ENCODE results near the gene HOXD11.
A peak's percentile ranks its signal among the peaks of the same experiment; 100 is the strongest.

HOXD11 gene

DNA sequence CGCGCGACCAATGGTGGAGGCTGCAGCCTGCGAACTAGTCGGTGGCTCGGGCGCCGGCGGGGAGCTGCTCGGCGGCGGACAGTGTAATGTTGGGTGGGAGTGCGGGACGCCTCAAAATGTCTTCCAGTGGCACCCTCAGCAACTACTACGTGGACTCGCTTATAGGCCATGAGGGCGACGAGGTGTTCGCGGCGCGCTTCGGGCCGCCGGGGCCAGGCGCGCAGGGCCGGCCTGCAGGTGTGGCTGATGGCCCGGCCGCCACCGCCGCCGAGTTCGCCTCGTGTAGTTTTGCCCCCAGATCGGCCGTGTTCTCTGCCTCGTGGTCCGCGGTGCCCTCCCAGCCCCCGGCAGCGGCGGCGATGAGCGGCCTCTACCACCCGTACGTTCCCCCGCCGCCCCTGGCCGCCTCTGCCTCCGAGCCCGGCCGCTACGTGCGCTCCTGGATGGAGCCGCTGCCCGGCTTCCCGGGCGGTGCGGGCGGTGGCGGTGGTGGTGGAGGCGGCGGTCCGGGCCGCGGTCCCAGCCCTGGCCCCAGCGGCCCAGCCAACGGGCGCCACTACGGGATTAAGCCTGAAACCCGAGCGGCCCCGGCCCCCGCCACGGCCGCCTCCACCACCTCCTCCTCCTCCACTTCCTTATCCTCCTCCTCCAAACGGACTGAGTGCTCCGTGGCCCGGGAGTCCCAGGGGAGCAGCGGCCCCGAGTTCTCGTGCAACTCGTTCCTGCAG is 15.8 kb downstream of the HOXD11 start, which contains the start of gene HOXD9:
TSS of gene HOXD9 (plus strand) at position 37 of the 728 bp plus-strand sequence. CDS start at position 87, 50 bp downstream.
- DNase-seq = no peak

DNA sequence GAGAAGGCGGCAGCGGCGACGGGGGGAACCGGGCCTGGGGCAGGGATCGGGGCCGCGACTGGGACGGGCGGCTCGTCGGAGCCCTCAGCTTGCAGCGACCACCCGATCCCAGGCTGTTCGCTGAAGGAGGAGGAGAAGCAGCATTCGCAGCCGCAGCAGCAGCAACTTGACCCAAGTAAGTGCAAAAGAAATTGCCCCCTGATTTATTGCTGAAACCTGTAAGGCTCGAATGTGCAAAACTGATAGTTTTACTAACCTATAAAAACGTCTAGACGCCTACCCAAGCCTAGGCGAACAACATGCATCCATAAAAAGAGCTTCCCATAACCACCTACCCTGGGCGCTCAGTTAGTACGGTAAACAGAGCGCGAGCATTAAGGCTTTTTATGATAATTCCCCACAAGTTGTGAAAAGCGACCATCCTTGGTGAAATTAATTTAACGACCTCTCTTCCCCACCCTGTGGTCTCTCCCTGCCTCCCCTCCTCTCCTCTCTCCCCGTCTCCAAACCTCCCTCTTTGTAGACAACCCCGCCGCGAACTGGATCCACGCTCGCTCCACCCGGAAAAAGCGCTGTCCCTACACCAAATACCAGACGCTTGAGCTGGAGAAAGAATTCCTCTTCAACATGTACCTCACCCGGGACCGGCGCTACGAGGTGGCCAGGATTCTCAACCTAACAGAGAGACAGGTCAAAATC is 16.5 kb downstream of the HOXD11 start:
- DNase-seq = no peak

DNA sequence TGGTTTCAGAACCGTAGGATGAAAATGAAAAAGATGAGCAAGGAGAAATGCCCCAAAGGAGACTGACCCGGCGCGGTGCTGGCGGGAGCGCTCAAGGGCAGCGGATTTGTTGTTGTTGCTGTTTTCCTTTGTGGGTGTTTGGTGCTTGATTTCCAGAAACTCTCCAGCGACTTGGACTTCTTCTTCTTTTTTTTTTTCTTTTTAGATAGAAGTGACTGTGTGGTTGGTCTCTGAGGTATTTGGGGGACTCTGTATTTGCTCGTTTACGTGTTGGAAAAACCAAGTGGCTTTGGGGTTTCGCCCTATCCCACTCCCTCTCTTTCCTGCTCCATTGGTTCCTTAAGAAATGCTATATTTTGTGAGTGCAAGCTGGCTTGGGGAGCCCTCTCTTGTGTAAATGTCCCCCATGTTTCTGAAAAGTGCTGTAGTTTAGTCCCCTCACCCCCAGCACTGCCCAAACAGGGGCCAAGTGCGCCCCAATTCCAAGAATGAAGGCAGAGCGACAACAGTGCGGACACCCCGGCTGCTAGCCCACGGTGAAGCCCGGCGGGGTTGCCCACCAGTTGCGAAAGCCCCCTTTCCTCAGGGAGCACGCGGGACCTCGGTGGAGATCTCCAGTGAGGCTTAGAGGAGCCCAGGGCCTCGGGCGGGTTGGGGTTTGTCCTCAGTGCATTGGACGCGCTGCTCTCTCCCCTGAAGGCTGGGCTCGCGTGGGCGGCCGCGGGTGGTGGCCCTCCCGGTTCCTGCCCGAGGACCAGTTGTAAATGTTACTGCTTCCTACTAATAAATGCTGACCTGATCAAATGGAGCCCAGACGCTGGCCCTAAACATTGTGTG is 17.2 kb downstream of the HOXD11 start:
- no peak for DNase-seq

DNA sequence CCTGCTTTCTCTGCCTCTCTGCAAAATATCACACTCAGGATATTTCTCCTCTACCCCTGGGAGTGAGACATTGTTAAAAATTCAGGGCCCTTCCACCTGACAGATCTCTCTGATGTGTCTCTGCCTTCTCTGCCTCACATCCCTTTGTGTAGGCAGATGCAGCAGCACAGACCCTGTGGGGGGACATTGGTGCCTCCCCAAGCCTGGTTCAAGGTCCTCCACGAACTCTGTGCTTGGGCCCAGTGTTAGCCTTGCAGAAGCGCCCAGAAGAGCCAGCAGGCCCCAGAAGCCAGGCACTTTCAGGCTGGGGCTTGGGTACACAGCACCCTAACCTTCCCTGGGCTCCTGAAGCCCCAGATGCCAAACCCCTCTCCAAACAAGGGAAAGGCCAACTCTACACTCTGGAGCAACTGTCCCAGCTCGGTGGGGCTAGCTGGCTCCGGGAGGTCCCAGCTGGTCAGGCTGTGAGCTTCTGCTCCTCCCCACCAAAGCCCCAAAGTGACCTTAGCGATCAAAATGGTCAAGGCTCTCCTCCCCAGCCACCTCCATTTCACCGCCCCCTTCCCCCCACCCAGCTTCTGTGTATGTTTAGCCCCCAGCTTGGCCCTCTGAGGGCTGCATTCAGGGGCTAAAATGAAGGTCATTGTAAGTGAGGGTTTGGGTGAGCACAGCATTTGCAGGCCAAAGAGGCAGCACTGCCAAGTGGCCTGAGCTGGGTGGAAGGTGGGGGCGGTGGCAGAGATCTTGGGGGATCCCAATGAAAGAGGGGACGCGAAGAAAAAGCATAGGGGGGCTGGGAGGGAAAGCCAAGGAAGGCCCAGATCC is 18.1 kb downstream of the HOXD11 start:
- no peak for DNase-seq

DNA sequence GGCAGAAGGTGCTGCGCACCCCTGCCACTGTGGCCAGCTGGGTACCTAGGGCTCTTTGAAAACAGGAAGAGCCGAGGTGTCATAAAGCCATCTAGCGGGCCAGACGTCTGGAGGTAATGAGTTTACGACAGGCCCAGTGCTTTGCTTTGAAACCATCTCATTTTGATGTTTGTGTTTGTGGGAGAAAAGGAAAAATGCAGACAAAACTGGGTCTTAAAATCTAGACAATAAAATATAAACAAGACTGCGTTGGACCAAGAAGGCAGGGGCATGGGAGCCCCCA is 18.6 kb downstream of the HOXD11 start:
- DNase-seq = no peak

DNA sequence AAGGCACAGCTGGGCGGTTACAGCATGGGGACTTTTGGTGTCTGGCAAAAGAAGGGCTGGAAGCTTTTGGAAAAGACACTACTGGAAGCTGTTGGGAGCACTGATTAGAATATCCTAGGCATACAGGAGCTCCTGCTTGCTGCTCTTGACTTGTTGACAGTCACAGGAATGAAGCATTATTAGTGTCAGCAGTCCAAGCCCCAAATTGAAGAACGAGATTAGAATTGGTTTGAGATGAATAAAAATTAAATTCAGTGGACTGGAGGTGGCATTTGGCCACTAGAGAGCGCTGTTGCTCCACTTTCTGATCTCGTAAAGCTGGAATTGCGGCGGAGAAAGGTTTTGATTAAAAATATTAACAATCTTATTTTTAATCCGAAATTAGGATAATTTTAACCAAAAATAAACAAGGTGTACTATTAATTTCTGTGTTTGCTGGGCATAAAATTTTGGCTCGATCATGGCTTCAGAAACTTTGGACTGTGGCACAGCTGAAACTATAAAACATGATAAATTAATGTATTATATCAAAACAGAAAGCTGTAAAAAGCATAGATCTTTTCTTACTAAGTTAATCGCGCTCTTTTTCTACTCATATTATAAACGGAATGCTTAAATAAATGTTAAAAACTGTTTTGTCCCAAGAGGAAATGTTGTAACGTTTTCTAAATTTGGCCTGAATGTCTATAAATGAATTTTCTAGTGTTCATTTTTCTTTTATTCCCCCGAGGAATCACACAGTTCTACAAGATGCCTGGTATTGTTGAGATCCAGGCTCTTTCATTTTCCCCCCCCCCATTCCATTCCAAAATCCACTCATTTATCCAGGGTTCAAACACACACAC is 20.1 kb downstream of the HOXD11 start:
- DNase-seq = peak in 4 of 5 experiments; percentile 36 to 55 (median 53)

DNA sequence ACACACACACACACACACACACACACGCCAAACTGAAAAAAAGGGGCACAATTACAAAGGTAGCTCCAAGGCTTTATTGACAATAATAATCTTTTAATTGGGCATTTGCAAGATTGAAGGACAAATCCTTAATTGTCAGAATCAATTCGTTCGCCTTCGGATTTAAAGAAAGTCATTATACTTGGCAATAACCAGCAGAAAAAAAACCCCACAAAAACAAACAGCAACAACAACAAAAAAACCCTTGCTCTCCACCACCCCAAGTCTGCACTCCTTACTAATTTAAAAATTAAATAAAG is 20.6 kb downstream of the HOXD11 start:
- DNase-seq = no peak

DNA sequence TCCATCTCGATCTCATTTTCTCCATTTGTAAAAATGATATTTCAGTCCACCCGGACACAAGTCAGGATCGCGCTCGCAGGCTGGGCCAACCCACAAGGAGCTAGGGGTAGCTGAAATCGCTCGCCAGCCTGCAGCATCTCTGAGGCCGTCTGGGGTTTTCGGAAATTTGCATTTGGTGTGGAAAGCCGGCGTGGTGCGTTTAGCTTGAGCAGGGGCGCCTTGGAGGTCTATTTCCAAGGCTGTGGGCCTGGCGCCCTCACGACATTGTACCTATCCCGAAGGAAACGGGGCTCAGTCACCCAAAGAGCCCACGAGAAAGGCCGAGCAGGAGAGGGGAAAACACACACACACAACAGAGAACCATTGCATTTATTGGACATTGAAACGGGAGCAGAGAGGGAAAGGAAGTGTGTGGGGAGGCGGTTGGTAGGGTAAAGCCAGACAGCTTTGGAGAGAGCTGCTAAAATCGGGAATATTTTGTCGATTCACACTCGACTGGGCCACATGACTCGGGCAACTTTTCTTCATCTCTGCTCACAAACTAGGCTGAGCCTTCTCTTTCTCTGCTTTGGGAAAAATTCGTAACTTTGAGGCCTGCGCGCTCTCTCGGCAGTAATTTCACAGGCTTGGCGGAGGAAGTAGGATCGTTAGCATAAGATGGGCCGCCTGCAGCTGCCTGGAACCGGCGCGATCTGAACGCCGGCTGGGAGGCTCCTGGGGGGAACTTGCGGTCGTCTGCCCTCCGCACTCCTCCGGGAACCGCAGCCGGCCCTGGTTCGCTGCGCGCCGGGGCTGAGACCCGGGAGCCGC is 21.3 kb downstream of the HOXD11 start:
- DNase-seq = no peak

DNA sequence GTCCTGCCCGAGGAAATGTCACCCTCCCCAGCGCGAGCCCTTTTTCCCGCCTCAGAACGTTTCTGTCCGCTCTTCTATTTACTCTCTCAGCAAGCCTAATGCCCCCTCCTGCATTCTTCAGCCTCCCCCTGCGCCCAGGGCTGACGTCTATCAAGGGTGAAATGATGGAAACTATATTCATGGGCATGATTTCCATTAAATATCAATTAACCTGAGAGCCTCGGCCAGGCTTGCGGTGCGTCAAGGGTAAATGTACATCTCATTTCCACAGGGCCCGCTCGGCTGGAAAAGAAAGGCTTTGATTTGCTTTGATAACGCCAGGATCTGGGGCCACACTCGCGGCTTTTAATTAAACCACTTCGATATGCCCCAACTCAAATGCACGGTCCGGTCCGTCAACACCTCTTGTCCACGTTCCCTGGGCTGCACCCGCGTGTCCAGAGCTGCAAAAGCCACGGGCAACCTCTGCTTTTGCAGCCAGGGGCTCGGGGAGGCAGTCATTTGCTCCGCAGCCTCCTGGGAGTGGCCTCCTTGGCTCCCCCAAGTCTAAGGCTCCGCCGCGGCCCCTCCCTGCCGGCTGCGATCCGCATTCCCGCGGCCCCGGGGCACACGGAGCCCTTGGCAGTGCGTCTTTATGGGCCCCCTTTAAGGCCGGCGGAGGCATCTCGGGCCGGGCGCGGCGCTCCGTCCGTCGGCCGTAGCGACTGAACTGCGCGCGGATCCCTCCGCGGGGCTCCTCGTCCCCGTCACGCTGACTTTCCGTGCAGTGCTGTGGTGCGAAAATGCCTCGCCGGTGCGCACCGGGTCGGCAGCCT is 22.1 kb downstream of the HOXD11 start, which contains the start of gene HOXD8:
TSS of gene HOXD8 (plus strand) at position 724 of the 815 bp plus-strand sequence. CDS start 662 bp downstream, outside the sequence.
- peak in 1 of 5 experiments; percentile 55 for DNase-seq

DNA sequence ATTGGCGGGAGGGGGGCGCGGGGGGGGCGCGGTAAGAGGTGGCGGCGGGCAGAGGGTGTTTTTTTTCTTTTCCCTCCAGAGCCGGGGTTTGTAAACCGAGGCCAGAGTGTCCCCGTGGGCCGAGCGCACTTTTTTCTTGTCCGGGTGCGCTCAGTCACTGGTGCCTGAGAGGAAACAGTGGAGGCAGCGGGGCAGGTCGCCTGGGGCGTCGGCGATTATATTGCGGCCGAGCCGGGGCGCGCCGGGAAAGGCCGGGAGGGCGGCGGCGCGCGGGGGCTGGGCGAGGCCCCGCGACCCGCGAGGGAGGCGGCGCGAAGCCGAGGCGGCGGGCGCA is 22.7 kb downstream of the HOXD11 start:
- no peak for DNase-seq

DNA sequence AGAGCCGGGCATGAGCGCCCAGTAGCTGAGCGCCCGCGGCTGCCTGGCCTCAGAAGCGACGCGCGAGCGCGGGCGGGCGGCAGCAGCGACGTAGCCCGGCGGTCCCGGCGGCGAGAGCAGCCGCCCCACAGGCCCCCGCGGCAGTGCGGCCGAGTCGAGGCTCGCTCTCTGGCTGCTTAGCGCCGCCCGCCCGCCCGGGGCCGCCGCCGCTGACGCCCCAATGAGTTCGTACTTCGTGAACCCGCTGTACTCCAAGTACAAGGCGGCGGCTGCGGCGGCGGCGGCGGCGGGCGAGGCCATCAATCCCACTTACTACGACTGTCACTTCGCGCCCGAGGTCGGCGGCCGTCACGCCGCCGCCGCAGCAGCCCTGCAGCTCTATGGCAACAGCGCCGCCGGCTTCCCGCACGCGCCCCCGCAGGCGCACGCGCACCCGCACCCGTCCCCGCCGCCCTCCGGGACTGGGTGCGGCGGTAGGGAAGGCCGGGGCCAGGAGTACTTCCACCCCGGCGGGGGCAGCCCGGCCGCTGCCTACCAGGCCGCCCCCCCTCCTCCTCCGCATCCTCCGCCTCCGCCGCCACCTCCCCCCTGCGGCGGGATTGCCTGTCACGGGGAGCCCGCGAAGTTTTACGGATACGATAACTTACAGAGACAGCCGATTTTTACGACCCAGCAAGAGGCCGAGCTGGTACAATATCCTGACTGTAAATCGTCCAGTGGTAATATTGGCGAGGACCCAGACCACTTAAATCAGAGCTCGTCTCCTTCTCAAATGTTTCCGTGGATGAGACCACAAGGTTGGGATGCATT is 23.3 kb downstream of the HOXD11 start:
- DNase-seq = peak in 1 of 5 experiments; percentile 42

DNA sequence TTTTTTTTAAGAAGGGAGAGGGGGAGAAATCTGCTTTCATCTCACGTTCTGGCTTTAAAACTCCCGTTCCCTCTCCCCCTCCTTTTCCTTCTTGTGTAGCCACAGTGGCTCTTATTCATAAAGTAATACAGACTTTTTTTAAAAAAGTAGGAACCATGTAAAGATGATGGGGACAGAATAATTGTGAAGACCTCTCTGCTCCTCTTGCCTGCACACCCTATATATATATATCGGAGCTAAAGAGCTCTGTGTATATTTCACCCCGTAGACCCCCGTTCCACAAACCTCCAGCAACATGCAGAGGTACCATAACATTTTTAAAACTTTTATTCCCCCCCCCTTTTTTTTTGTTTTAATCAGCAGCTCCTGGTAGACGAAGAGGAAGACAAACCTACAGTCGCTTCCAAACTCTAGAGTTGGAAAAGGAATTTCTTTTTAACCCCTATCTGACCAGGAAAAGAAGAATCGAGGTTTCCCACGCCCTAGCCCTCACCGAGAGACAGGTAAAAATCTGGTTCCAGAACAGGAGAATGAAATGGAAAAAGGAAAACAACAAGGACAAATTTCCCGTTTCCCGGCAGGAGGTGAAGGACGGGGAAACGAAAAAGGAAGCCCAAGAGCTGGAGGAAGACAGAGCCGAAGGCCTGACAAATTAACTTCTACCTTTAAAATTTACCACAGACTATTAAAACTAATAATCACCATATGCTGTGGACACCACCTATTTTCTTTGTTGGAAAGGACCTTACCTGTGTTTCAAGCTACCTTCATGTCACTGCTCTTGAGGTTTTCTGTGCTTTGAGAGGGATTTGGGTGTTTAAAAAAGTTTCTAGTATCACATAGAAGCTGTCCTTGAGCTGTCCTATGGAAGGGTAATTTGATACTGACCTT is 24.1 kb downstream of the HOXD11 start:
- no peak for DNase-seq

DNA sequence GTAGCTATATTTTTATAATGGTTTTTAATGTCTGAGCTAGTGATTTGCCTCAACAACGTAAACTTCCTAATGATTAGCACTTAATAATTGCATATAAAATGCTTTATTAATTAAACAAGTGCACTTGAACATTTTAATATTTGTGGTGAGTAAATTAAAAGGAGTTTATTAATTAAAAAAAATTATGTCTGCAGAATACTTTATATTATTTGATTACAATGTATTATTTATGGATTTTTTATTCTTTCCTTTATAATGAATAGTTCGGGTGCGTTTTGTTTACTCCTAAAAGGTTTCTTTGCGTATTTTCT is 24.7 kb downstream of the HOXD11 start:
- DNase-seq = no peak

DNA sequence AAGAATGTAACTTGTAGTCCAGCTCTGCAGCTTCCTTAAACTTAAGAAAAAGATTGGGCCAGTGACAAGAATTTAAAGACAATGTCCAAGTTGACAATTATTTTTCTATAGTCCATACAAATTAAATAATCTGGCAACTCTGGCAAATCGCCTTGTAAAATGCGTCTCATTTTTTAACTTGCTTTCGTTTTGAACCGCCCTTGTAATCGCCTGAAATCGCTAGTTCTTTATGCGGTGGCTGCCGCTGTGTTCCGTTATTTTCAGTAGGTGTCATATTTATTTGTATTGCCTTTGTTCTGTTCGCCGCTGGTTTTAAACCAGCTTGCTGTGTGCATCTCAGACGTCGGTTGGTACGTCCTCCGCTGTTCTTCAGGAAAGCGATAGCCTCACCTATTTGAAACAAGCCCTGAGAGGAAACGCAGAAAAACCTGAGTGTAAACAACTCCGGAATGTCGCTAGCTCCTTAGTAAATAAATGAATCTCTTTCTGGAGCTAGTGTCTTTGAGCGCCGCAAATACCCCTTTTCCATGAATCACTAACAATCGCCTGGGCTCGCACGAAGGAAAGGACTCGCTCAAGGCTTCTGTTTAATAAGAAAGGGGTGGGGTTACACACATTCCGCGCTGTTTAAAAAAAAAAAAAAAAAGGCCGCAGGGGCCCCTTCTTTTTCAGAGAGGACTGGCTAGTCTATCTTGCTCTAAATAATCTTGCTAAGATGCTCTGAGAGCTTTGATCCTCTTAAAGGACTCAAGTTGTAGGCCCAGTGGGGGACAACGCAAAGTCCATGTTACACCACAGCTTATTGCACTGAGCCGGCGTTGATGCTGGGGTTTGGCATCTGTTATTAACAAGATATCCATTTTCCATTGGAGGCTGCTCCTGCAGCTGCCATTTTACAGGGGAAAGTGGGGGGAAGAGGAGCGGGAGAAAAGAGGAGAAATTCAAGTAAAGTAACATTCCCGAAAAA is 25.4 kb downstream of the HOXD11 start:
- DNase-seq = peak in 1 of 5 experiments; percentile 57

DNA sequence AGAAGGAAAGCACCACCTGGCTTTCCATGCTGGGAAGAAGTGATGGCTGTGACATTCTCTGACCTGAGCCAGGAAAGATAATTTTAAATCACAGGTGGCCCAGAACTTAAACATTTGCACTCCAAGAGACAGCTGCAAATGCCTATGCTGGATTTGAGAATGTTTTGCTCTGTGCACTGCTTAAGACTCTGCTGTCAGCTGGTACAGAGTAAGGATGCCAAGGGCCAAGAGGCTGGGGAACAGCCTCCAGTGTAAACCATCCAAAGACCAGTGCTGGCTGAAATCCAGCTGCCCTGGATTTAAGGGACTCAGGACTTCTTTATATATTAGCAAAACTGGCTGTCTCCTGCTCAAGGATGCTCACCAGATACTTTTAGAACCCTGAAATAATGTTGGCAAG is 26.3 kb downstream of the HOXD11 start:
- DNase-seq = no peak

DNA sequence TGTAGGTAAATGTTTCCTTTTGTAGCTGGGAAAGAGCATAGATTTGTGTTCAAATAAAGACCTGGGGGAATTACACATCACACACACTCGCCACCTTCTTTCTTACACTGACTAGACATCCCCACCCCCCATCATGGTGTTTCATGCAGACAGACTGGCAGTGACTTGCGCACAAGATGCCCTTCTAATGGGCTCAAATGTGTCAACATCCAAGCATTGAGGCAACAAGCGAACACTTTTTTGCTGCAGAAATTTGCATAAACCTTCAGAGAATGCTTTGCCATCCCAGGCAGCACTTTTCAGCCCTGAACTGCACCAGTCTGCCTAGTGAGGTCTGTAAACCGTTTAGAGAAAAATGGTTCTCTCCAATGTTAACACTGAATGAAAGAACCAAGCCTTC is 27.0 kb downstream of the HOXD11 start:
- no peak for DNase-seq

DNA sequence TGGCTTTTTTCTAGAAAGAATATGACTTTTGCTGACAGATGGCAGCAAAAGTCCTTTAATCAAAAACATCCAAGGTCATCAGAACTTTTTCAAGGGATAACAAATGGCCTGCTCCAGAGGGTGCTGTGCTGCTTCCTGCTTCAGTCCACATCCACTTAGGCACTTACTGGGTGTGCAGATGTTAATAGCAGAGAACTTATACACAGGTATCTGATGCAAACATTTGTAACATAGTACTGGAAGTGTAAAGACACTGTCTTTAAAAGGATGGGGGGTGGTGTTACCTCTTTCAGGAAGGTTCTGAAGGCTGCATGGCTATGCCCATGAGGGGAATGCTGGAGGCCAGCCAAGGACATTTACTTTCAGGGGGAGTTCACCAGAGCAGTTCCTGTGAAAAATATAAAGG is 28.0 kb downstream of the HOXD11 start:
- no peak for DNase-seq

All from T-helper 2 cell (primary cell).